SK-N-SH treated with all-trans-retinoic acid at 6 μM for 48 hours (cell line): ENCODE results near the gene TLE1.

ENCODE experiments used
- ATAC-seq: fragments of 200-7000 bp; cut with Tn5 transposase; 3 replicates; pipeline ENCODE4 v1.9.1; 2020; ENCODE audit warnings: mild to moderate bottlenecking, moderate library complexity
- ARNTL ChIP-seq: fragments of 450-650 bp; formaldehyde crosslinking; IDR thresholded peaks from 2 replicates; pipeline ENCODE4 v1.5.0; 2020; ENCODE audit warnings: low read depth, mild to moderate bottlenecking, moderate library complexity, borderline replicate concordance
- BACH2 ChIP-seq: fragments of 250-450 bp; sonication (Bioruptor Pico); IDR thresholded peaks from 2 replicates; pipeline ENCODE4 v1.9.0; 2021; ENCODE audit warnings: mild to moderate bottlenecking, borderline replicate concordance
- CSDC2 ChIP-seq: fragments of 250-450 bp; sonication (Bioruptor Pico); IDR thresholded peaks from 2 replicates; pipeline ENCODE4 v1.5.0; 2020; ENCODE audit warnings: mild to moderate bottlenecking, moderate library complexity
- ESRRG ChIP-seq: fragments of 250-450 bp; sonication (Bioruptor Pico); IDR thresholded peaks from 2 replicates; pipeline ENCODE4 v1.6.1; 2021; ENCODE audit warnings: mild to moderate bottlenecking
- GLIS3 ChIP-seq: fragments of 250-450 bp; sonication (Bioruptor Pico); IDR thresholded peaks from 2 replicates; pipeline ENCODE4 v1.5.0; 2020; ENCODE audit warnings: mild to moderate bottlenecking, moderate library complexity
- ISL1 ChIP-seq: fragments of 250-450 bp; sonication (Bioruptor Pico); IDR thresholded peaks from 2 replicates; pipeline ENCODE4 v2.1.2; 2022; ENCODE audit warnings: mild to moderate bottlenecking, moderate library complexity
- OSR1 ChIP-seq: fragments of 250-450 bp; sonication (Bioruptor Pico); IDR thresholded peaks from 2 replicates; pipeline ENCODE4 v1.8.0; 2022; ENCODE audit warnings: moderate library complexity, mild to moderate bottlenecking, inconsistent platforms
- PPARA ChIP-seq: fragments of 250-450 bp; sonication (Bioruptor Pico); IDR thresholded peaks from 2 replicates; pipeline ENCODE4 v1.5.0; 2020; ENCODE audit warnings: mild to moderate bottlenecking, borderline replicate concordance
- SNAI2 ChIP-seq: fragments of 250-450 bp; sonication (Bioruptor Pico); IDR thresholded peaks from 2 replicates; pipeline ENCODE4 v1.5.0; 2020; ENCODE audit warnings: mild to moderate bottlenecking, moderate library complexity
- TCF4 ChIP-seq: fragments of 250-450 bp; sonication (Bioruptor Pico); IDR thresholded peaks from 2 replicates; pipeline ENCODE4 v1.8.0; 2021; ENCODE audit warnings: mild to moderate bottlenecking, moderate library complexity, borderline replicate concordance
- ZC3H10 ChIP-seq: fragments of 250-450 bp; sonication (Bioruptor Pico); IDR thresholded peaks from 2 replicates; pipeline ENCODE4 v1.5.1; 2021; ENCODE audit warnings: mild to moderate bottlenecking, moderate library complexity
- ZFP3 ChIP-seq: fragments of 250-450 bp; sonication (Bioruptor Pico); IDR thresholded peaks from 2 replicates; pipeline ENCODE4 v1.5.0; 2020; ENCODE audit warnings: mild to moderate bottlenecking, moderate library complexity
- ZFP30 ChIP-seq: fragments of 450-650 bp; formaldehyde crosslinking; IDR thresholded peaks from 2 replicates; pipeline ENCODE4 v1.5.0; 2022; ENCODE audit warnings: mild to moderate bottlenecking, moderate library complexity
- ZNF565 ChIP-seq: fragments of 450-650 bp; formaldehyde crosslinking; conservative IDR thresholded peaks from 2 replicates; pipeline ENCODE4 v1.5.0; 2020; ENCODE audit warnings: low read depth, mild to moderate bottlenecking, moderate library complexity
- ZNF70 ChIP-seq: fragments of 450-650 bp; formaldehyde crosslinking; IDR thresholded peaks from 2 replicates; pipeline ENCODE4 v1.5.0; 2020; ENCODE audit warnings: mild to moderate bottlenecking, moderate library complexity
- ZNF8 ChIP-seq: fragments of 450-650 bp; formaldehyde crosslinking; IDR thresholded peaks from 2 replicates; pipeline ENCODE4 v1.5.0; 2020; ENCODE audit warnings: mild to moderate bottlenecking, moderate library complexity
- TF ChIP-seq, protein P1 (sequence below): fragments of 250-450 bp; sonication (Bioruptor Pico); IDR thresholded peaks from 2 replicates; pipeline ENCODE4 v1.8.0; 2020; ENCODE audit warnings: mild to moderate bottlenecking, moderate library complexity, borderline replicate concordance
- TF ChIP-seq, protein P2 (sequence below): fragments of 250-450 bp; sonication (Bioruptor Pico); IDR thresholded peaks from 2 replicates; pipeline ENCODE4 v1.5.1; 2021; ENCODE audit warnings: mild to moderate bottlenecking, moderate library complexity
- TF ChIP-seq, protein P3 (sequence below): fragments of 250-450 bp; sonication (Bioruptor Pico); IDR thresholded peaks from 2 replicates; pipeline ENCODE4 v1.5.0; 2020; ENCODE audit warnings: mild to moderate bottlenecking, moderate library complexity
- TF ChIP-seq, protein P4 (sequence below): fragments of 250-450 bp; sonication (Bioruptor Pico); IDR thresholded peaks from 2 replicates; pipeline ENCODE4 v1.5.1; 2020; ENCODE audit warnings: low read depth, mild to moderate bottlenecking, moderate library complexity

Gene TLE1

DNA sequence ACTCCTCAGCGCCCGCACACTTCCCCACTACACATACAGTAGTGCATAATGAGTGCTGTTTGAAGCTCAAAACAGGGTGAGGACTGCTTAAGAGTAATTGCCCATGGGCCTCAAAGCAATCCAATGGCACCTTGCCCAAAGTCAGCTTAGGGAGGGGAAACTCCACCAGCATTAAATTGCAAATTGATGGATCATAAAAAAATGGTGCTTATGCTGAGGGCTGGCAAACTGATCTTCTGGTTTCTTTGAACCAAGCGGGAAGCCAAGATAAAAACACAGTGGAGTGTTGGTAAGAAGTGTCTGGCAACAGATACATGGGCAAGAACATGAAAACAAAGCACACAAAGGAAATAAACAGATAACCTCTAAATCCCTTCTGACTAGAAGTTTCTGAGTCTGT lies 28.0 kb downstream of the TLE1 start (continued):
- TF ChIP-seq SNAI2 (CRISPR knock-in tag), result no peak

DNA sequence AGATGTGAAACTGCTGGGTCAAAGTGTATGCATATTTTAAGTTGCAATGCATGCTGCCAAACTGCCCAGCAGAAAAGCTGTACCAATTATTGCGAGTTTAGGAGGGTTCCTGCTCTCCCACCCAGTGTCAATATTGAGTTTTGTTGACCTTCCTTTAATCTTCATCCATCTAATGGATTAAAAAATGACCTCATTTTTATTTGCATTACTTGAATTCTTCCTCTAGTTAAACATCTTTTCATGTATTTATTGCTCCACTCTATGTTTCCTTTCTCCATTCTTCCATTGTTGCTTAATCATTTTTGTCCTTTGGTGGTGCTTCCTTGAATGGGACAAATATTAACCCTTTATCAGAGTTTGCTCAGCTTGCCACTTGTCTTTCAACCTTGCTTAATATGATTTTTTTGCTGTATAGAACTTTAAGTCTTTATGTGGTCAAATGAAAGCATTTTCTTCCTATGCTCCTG lies 32.4 kb downstream of the TLE1 start:
- no peak for ATAC-seq
- TF ChIP-seq ZNF70 (no peak), TCF4 (no peak), ZC3H10 (CRISPR knock-in tag) (no peak), ISL1 (no peak), CSDC2 (CRISPR knock-in tag) (no peak), ZNF8 (CRISPR knock-in tag) (no peak), ZFP3 (CRISPR knock-in tag) (no peak), ESRRG (CRISPR knock-in tag) (no peak), GLIS3 (CRISPR knock-in tag) (no peak), SNAI2 (CRISPR knock-in tag) (no peak), PPARA (CRISPR knock-in tag) (no peak), ARNTL (CRISPR knock-in tag) (no peak), ZFP30 (CRISPR knock-in tag) (no peak), ZNF565 (CRISPR knock-in tag) (no peak)
- TF ChIP-seq, protein P1, sequence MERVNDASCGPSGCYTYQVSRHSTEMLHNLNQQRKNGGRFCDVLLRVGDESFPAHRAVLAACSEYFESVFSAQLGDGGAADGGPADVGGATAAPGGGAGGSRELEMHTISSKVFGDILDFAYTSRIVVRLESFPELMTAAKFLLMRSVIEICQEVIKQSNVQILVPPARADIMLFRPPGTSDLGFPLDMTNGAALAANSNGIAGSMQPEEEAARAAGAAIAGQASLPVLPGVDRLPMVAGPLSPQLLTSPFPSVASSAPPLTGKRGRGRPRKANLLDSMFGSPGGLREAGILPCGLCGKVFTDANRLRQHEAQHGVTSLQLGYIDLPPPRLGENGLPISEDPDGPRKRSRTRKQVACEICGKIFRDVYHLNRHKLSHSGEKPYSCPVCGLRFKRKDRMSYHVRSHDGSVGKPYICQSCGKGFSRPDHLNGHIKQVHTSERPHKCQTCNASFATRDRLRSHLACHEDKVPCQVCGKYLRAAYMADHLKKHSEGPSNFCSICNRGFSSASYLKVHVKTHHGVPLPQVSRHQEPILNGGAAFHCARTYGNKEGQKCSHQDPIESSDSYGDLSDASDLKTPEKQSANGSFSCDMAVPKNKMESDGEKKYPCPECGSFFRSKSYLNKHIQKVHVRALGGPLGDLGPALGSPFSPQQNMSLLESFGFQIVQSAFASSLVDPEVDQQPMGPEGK (CRISPR knock-in tag), result no peak
- TF ChIP-seq, protein P2, sequence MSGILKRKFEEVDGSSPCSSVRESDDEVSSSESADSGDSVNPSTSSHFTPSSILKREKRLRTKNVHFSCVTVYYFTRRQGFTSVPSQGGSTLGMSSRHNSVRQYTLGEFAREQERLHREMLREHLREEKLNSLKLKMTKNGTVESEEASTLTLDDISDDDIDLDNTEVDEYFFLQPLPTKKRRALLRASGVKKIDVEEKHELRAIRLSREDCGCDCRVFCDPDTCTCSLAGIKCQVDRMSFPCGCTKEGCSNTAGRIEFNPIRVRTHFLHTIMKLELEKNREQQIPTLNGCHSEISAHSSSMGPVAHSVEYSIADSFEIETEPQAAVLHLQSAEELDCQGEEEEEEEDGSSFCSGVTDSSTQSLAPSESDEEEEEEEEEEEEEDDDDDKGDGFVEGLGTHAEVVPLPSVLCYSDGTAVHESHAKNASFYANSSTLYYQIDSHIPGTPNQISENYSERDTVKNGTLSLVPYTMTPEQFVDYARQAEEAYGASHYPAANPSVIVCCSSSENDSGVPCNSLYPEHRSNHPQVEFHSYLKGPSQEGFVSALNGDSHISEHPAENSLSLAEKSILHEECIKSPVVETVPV (CRISPR knock-in tag), result no peak
- TF ChIP-seq, protein P3, sequence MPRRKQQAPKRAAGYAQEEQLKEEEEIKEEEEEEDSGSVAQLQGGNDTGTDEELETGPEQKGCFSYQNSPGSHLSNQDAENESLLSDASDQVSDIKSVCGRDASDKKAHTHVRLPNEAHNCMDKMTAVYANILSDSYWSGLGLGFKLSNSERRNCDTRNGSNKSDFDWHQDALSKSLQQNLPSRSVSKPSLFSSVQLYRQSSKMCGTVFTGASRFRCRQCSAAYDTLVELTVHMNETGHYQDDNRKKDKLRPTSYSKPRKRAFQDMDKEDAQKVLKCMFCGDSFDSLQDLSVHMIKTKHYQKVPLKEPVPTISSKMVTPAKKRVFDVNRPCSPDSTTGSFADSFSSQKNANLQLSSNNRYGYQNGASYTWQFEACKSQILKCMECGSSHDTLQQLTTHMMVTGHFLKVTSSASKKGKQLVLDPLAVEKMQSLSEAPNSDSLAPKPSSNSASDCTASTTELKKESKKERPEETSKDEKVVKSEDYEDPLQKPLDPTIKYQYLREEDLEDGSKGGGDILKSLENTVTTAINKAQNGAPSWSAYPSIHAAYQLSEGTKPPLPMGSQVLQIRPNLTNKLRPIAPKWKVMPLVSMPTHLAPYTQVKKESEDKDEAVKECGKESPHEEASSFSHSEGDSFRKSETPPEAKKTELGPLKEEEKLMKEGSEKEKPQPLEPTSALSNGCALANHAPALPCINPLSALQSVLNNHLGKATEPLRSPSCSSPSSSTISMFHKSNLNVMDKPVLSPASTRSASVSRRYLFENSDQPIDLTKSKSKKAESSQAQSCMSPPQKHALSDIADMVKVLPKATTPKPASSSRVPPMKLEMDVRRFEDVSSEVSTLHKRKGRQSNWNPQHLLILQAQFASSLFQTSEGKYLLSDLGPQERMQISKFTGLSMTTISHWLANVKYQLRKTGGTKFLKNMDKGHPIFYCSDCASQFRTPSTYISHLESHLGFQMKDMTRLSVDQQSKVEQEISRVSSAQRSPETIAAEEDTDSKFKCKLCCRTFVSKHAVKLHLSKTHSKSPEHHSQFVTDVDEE (CRISPR knock-in tag), result no peak
- TF ChIP-seq, protein P4, sequence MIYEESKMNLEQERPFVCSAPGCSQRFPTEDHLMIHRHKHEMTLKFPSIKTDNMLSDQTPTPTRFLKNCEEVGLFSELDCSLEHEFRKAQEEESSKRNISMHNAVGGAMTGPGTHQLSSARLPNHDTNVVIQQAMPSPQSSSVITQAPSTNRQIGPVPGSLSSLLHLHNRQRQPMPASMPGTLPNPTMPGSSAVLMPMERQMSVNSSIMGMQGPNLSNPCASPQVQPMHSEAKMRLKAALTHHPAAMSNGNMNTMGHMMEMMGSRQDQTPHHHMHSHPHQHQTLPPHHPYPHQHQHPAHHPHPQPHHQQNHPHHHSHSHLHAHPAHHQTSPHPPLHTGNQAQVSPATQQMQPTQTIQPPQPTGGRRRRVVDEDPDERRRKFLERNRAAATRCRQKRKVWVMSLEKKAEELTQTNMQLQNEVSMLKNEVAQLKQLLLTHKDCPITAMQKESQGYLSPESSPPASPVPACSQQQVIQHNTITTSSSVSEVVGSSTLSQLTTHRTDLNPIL (CRISPR knock-in tag), result no peak

DNA sequence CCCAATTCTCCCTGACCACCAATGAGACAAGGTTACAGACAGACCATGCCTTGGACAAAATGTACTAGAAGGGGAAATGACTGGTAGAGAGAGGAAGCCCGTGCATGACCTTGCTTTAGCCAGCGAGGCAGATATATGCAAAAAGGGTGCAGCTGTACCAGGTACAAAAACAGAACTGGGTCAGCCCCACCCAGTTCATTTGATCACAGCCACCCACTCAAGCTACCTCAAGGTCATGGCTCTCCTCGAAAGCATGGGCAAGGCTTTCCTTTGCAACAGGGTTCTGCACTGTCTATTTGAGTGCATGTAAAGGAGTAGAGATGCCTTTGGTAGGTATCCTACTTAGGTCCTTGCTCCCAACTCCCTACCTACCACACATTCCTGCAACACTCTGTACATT lies 33.3 kb downstream of the TLE1 start:
- no peak for ATAC-seq
- TF ChIP-seq, protein P1 (CRISPR knock-in tag), result no peak

DNA sequence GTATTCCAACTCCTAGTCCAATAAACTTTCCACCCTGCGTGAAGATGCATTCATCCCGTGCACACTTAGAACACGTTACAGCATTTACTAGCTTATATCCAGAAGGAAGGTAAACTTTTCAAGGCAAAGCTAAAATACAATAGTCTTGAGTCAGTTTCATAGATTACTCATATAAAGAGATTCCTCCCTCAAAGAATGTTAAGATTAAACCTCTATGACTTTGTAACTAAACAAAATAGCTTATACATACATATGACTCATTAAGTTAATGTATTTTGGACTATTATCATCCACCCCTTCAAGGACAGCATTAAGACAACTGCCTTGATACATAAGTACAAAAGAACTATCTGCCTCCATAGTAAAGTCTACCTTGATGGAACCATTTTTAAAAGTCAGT lies 36.1 kb downstream of the TLE1 start:
- ATAC-seq, result 0 out of 3 replicates have a peak, but pooled peaks have one; percentile 18
- TF ChIP-seq BACH2 (CRISPR knock-in tag) (no peak), ISL1 (no peak), ZNF8 (CRISPR knock-in tag) (no peak), SNAI2 (CRISPR knock-in tag) (no peak), GLIS3 (CRISPR knock-in tag) (no peak), CSDC2 (CRISPR knock-in tag) (no peak), ZFP3 (CRISPR knock-in tag) (no peak), OSR1 (CRISPR knock-in tag) (no peak), ARNTL (CRISPR knock-in tag) (no peak), ESRRG (CRISPR knock-in tag) (no peak), ZNF565 (CRISPR knock-in tag) (no peak)
- TF ChIP-seq, protein P2 (CRISPR knock-in tag), result no peak
- TF ChIP-seq, protein P4 (CRISPR knock-in tag), result no peak
- TF ChIP-seq, protein P3 (CRISPR knock-in tag), result no peak
